Measurements from ENCODE around the gene GRIN1.
A peak's percentile ranks its signal among the peaks of the same experiment; 100 is the strongest.

GRIN1 gene

DNA sequence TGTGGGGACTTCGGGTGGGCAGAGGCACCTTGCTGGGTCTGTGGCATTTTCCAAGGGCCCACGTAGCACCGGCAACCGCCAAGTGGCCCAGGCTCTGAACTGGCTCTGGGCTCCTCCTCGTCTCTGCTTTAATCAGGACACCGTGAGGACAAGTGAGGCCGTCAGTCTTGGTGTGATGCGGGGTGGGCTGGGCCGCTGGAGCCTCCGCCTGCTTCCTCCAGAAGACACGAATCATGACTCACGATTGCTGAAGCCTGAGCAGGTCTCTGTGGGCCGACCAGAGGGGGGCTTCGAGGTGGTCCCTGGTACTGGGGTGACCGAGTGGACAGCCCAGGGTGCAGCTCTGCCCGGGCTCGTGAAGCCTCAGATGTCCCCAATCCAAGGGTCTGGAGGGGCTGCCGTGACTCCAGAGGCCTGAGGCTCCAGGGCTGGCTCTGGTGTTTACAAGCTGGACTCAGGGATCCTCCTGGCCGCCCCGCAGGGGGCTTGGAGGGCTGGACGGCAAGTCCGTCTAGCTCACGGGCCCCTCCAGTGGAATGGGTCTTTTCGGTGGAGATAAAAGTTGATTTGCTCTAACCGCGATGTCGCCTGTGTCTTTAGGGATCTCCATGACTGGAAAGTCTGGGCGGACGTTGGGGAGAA lies 30.2 kb upstream of the GRIN1 start:
- Histone ChIP-seq H3K9me3 (ENCODE audit: control insufficient read depth, insufficient read depth, low read length) (no peaks in the 10 kb centered on the region), H3K4me1 (ENCODE audit: insufficient read depth, low read length) (no peaks in the 10 kb centered on the region), H3K36me3 (ENCODE audit: insufficient read depth, low read length) (peaks cover under 1% of the 10 kb centered on the region; the same call in 1 of the 2 replicates), H3K9ac (ENCODE audit: low read depth, low read length) (no peak overlapping the region)

DNA sequence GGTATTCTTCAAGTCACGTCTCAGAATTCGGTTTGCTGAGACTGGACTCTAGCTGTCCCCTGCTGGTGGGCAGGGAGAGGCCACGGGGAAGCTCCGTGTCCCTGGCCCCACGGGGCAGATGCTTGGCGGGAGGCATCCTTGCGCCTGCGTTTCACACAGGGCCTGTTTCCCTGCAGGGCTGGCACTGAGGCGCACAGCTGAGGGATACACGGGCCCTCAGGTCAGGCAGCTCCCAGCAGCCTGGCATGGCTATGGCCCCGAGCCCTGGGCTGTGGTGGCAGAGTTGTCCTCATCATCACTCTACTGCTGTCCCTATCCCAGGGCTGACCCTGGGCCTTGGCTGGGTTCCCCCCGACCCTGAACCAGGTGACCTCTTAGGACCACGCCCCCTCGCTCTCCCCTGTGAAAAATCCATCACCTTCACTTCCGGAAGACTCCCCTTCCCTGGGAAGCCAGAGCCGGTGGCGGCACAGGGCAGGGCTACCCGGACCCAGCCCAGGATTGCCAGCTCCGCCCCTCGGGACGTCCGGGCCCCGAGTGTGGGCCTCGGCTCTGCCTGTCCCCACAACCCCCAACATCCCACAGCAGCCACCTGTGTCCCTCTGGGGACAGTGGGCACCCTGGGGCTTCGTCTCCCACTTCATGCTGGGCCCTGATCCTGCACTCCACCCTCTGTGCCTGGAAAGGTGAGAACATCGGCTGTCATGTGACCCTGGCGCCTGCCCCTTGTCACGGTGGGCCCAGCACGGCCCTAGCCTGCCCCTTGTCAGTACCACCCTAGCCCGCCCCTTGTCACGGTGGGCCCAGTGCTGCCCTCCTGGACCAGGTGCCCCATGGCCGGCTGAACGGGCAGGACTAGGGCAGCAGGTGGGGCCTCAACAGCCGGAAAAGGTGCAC lies 29.5 kb upstream of the GRIN1 start:
- Histone ChIP-seq H3K9ac (ENCODE audit: low read depth, low read length) (no peak overlapping the region), H3K9me3 (ENCODE audit: control insufficient read depth, insufficient read depth, low read length) (no peaks in the 10 kb centered on the region), H3K36me3 (ENCODE audit: insufficient read depth, low read length) (no peaks in the 10 kb centered on the region), H3K4me1 (ENCODE audit: insufficient read depth, low read length) (no peaks in the 10 kb centered on the region)

DNA sequence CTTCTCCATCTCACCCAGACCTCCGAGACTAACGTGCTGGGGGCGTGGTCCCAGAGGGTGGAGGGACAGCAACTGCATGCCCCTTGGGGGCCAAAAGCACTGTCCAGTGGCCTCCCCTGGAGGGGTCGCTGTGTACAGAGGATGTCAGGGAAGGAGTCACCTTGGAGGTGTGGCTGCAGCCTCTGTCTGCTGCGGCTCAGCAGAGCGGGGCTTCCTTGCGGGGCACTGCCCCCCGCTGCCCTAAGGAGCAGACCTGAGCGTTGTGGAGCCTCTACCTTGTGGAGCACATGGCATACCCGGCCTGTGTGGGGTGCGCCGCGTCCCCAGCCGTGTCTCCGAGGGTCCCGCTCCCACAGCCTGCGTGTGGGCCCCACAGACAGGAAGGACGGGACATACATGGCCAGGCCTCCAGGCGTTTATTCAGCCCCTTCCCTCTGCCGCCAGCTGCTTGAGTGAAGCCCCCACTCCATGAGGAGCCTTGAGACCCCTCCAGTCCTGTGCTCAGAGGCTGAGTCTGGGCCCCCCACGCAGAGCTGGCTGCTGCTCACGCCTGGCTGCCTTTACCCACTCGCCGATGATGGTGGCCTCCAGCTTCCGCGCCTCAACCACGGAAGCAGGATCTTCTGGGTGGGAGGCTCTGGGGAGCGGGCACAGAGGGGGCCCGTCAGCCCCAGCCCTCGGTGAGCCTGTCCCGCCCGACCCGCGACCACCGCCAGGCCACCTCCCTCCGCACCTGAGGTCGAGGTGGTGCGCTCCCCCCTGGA lies 28.6 kb upstream of the GRIN1 start:
- Histone ChIP-seq H3K36me3 (ENCODE audit: insufficient read depth, low read length) (no peaks in the 10 kb centered on the region), H3K9me3 (ENCODE audit: control insufficient read depth, insufficient read depth, low read length) (no peaks in the 10 kb centered on the region), H3K9ac (ENCODE audit: low read depth, low read length) (no peak overlapping the region), H3K4me1 (ENCODE audit: insufficient read depth, low read length) (no peaks in the 10 kb centered on the region)

DNA sequence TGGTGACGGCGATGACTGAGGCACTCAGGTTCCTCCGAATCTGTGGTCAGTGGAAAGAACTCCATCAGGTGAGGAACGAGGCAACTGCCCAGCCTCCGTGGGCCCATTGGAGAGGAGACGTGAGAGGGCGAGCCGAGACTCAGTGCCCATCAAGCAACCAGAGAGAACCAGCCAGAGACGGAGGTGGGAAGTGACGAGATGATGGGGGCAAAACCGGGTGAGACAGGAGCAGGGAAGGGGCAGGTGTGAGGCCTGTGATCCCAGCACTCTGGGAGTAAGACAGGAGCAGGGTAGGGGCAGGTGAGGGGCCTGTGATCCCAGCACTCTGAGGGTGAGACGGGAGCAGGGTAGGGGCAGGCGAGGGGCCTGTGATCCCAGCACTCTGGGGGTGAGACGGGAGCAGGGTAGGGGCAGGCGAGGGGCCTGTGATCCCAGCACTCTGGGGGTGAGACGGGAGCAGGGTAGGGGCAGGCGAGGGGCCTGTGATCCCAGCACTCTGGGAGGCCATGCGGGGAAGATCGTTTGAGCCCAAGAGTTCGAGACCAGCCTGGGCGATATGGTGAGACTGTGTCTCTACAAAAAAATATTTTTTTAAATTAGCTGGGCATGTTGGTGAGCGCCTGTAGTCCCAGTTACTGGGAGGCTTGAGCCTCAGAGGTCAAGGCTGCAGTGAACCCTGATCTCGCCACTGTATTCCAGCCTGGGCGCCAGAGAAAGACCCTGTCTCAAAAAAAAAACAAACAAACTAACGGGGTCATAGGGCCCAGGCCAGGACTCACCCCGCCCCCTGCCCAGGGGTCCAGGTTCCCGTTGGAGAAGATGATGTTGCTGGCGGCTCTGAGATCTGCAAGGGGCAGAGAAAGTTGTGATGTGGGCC lies 27.8 kb upstream of the GRIN1 start:
- Histone ChIP-seq H3K36me3 (ENCODE audit: insufficient read depth, low read length) (no peaks in the 10 kb centered on the region), H3K9ac (ENCODE audit: low read depth, low read length) (no peak overlapping the region), H3K4me1 (ENCODE audit: insufficient read depth, low read length) (no peaks in the 10 kb centered on the region), H3K9me3 (ENCODE audit: control insufficient read depth, insufficient read depth, low read length) (no peaks in the 10 kb centered on the region)

DNA sequence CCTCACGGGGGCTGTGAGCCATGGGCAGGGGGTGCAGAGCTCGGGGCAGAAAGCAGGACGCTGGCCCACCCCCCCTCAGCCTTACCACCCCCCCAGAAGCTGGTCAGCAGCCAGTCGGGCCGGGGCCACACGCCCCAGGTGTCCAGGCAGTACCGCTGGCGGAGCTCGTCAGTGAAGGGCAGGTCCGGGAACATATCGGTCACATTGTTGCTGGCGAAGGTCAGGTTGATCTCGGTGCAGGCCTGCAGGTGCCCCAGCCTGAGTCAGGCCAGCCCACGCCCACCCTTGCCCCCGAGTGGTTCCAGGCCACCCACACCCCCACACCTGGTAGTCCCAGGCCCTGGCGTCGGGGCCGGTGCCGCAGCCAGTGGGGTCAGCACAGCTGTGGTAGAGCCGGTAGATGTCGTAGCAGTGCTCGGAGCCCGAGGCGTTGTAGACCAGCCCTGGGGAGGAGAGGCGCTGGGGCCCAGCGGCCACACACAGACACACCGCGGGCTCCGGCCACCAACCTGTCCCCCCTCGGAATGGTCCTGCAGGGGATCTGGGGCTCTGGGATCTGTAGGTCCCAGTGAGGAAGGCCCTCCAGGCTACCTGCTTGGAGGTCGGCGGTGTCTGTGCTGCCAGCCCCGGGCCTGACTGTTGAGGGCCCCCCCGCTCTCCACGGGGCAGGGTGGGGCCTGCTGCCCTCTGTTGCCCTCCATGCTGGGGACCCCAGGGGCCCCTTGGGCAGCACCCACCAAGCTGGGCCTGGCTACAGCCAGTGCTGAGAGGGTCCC lies 27.0 kb upstream of the GRIN1 start:
- Histone ChIP-seq H3K9me3 (ENCODE audit: control insufficient read depth, insufficient read depth, low read length) (no peaks in the 10 kb centered on the region), H3K36me3 (ENCODE audit: insufficient read depth, low read length) (no peaks in the 10 kb centered on the region), H3K4me1 (ENCODE audit: insufficient read depth, low read length) (no peaks in the 10 kb centered on the region), H3K9ac (ENCODE audit: low read depth, low read length) (no peak overlapping the region)

DNA sequence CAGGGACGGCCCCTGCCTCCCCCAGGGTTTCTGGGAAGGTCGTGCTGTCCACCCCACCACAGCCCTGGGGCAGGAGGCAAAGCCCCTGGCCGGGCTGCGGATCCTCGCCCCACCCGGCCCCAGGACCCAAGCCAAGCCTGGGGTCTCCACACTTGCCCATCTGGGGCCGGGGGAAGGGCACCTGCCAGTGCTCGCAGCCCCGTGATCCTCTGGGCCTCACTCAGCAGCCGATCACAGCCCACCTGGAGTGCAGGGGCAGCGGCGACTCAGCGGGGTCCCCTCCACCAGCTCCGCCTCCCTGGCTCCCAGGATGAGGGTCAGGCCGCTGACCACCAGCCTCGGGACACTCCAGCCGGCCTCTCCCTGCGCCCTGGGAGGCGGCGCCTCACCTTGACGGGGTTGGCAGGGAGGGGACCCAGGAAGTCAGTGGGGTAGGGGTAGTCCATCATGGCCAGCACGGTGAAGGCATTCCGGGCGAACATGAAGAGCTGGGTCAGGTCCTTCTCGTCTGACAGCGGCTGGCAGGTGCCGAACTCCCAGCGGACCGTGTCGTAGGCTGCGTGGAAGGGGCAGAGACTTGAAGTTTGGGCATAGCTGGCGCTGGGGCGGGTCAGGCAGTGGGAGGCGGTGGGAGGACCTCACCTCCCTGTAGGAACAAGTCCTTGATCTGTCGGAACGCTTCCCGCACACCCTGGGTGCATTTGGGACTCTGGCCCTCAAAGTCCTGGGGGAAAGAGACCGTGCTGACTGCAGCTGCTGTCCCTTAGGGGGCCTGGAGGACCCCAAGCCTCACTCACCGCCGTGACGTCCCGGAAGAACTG lies 26.2 kb upstream of the GRIN1 start:
- Histone ChIP-seq H3K4me1 (ENCODE audit: insufficient read depth, low read length) (no peaks in the 10 kb centered on the region), H3K36me3 (ENCODE audit: insufficient read depth, low read length) (no peaks in the 10 kb centered on the region), H3K9ac (ENCODE audit: low read depth, low read length) (no peak overlapping the region), H3K9me3 (ENCODE audit: control insufficient read depth, insufficient read depth, low read length) (no peaks in the 10 kb centered on the region)

DNA sequence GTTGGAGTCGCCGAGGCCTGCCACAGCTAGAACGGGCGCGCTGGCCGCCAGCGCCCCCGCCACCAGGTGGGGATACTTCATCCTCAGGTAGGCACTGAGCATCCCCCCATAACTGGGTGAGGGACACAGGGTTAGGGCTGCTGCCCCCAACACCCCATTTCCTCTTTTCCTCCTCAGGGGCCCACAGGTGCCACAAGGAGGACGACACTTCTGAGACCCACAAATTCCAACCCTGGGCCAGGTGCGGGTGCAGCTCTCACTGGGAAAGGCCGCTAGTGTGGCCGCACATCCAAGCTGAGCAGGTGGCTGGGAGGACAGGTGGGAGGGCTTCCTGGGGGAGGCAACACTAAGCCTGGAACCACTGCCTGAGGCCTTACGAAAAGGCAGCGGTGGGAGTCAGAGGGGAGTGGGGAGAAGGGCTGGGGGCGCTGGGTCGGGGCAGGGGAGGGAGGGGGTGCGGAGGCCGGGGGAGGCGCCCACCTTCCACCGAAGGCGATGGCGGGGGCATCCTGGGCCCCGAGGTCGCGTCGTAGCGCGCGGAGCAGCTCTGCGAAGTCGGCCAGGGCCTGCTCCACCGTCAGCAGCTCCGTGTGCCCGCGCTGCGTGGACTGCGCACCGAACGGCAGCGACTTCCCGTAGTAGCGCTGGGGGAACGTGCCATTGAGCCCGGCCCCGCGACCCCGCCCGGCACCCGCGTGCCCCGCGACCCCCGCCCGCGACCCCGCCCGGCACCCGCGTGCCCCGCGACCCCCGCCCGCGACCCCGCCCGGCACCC lies 25.4 kb upstream of the GRIN1 start:
- Histone ChIP-seq H3K36me3 (ENCODE audit: insufficient read depth, low read length) (no peaks in the 10 kb centered on the region), H3K9ac (ENCODE audit: low read depth, low read length) (no peak overlapping the region), H3K4me1 (ENCODE audit: insufficient read depth, low read length) (no peaks in the 10 kb centered on the region), H3K9me3 (ENCODE audit: control insufficient read depth, insufficient read depth, low read length) (no peaks in the 10 kb centered on the region)

DNA sequence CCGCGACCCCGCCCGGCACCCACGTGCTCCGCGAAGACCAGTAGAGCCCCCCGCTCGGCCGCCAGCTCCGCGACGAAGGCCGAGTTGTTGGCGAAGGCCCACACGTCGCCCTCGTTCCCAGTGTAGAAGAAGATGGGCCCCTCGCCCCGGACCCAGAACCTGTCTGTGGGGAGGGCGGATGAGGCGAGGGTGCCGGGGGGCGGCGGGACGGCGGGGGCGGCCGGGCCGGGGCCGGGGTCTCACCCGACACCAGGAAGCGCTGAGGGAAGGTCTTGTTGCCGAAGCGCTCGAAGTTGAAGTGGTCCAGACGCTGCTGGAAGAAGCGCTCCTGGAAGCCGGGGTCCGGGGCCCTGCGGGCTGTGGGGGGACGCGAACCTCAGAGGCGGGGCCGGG lies 24.7 kb upstream of the GRIN1 start:
- H3K9me3 ChIP-seq (ENCODE audit: control insufficient read depth, insufficient read depth, low read length), result no peaks in the 10 kb centered on the region
- no peaks in the 10 kb centered on the region for H3K36me3 ChIP-seq (ENCODE audit: insufficient read depth, low read length)
- no peaks in the 10 kb centered on the region for H3K4me1 ChIP-seq (ENCODE audit: insufficient read depth, low read length)
- H3K9ac ChIP-seq (ENCODE audit: low read depth, low read length), result peak overlapping the region; percentile 47; the same call in 1 of the 2 replicates

DNA sequence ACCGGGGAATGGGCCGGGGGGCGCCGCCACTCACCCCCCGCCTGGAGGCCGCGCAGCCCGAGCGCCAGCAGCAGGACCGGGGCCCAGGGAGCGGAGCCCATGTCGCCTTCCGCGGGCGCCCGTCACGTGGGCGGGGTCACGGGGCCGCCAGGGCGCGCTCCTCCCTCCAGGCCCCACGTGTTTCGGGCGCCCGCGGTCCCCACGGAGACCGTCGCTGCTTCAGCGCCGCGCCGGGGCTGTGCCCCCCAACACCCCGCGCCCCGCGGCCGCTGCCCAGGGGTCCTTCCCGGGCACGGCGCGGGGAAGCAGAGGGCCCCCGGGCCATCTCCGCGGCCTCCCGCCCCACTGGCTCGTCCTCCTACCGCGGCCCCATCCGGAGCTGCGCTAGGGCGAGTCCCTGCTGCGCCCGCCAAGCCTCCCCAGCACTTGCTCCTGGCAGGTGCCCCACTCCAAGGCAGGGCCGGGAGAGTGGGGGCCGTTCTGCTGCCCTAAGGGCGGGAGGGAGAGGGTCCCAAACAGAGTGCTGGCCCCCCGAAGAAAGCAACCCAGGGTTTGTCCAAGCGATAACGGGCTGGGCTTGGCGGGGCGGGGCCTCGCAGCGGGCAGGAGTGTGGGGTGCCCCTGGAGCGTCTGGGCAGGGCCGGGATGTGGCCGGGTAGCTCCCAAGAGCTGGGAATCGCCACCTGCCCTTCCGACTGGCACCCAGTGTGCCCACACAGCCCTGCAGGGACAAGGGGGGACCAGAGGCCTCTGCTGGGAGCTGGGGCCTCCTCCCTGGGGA lies 24.2 kb upstream of the GRIN1 start, which contains the start of gene DPP7:
TSS of gene DPP7 (minus strand) at position 121 of the 781 bp plus-strand sequence. CDS start at position 101, 20 bp downstream.
- H3K9ac ChIP-seq (ENCODE audit: low read depth, low read length), result peak within 1 kb of the TSS; percentile 47; the same call in 1 of the 2 replicates

DNA sequence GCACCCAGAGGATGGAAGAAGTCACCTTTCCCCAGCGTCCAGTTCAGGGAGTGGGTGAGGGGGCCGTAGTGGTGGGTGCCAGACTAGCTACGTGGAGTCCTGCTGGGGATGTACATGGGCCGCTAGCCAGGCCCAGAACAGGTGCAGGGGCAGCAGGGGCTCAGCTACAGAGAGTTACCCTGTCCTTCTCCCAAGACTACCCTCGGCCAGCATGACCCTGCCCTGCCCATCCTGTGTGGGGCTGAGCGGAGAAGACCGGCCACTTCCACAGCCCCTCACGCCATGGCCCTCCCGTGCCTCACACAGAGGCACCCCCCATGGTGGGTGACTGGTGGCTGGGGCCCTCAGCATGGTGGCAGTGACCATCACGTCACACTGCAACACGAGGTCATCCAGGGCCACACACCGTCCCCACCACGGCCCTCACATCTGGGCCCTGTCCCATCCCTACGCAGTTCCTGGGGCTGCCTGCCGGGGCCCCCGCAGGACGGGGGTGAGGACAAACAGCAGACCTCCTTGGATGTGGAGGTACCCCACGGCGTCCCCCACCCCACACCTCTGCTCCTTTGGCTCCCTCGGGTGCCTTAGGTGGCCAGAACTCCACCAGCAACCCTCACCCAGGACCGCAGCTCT lies 23.4 kb upstream of the GRIN1 start:
- Histone ChIP-seq H3K36me3 (ENCODE audit: insufficient read depth, low read length) (no peaks in the 10 kb centered on the region), H3K9ac (ENCODE audit: low read depth, low read length) (no peak overlapping the region), H3K9me3 (ENCODE audit: control insufficient read depth, insufficient read depth, low read length) (no peaks in the 10 kb centered on the region), H3K4me1 (ENCODE audit: insufficient read depth, low read length) (no peaks in the 10 kb centered on the region)

More for the DNA sequence above, 24.2 kb upstream of the GRIN1 start, which contains the start of gene DPP7:
- no peaks in the 10 kb centered on the region for H3K36me3 ChIP-seq (ENCODE audit: insufficient read depth, low read length)
- H3K9me3 ChIP-seq (ENCODE audit: control insufficient read depth, insufficient read depth, low read length), result no peaks in the 10 kb centered on the region
- H3K4me1 ChIP-seq (ENCODE audit: insufficient read depth, low read length), result no peaks in the 10 kb centered on the region

DNA sequence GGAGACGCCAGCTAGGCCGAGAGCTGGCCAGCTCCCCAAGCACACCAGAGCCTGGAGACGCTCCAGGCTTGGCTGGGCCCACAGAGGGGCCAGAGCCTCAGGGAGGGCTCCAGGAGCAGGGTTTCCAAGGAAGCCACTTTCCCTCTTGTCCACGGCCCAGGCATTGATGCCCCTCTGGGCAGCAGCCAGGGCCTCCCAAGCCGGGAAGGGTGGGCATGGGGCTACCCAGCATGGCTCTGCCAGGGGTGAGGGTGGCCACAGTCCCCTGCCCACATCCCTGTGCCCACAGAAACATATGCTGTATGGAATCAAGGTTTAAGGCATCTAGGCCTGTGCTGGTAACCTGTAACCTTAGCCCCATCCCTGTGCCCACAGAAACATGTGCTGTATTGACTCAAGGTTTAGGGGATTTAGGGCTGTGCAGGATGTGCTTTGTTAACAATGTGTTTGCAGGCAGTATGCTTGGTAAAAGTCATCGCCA lies 22.9 kb upstream of the GRIN1 start:
- H3K4me1 ChIP-seq (ENCODE audit: insufficient read depth, low read length), result no peaks in the 10 kb centered on the region
- no peak overlapping the region for H3K9ac ChIP-seq (ENCODE audit: low read depth, low read length)
- H3K36me3 ChIP-seq (ENCODE audit: insufficient read depth, low read length), result no peaks in the 10 kb centered on the region
- no peaks in the 10 kb centered on the region for H3K9me3 ChIP-seq (ENCODE audit: control insufficient read depth, insufficient read depth, low read length)
